HepG2 (cell line): ENCODE data around the gene ZFHX3. TPM values are rescaled to one million over a fixed set of nuclear protein-coding genes. Genes with fewer than 3 reads are reported as not detected.

Experiments
- ATAC-seq: fragments of 200-7000 bp; cut with Tn5 transposase; 3 replicates; pipeline ENCODE4 v1.9.1; 2020; ENCODE audit warnings: mild to moderate bottlenecking, moderate library complexity
- BruUV-seq: library from RNA; stranded (reverse); fragments of 400-500 nt; replicated peaks from 2 replicates; lab custom pipeline; 2021; lab: Mats Ljungman, UMichigan
- CTCF ChIA-PET: fragments of 300-600 bp; formaldehyde crosslinking; extraction: SDS; loops from one replicate; lab custom pipeline; 2021; ENCODE audit warnings: low total read pairs, inconsistent platforms, low intra/inter-chr PET ratio; lab: Yijun Ruan, JAX
- POLR2A ChIA-PET: fragments of 350-600 bp; sonication (Branson Sonifier 250); formaldehyde crosslinking; loops from one replicate; lab custom pipeline; 2020; ENCODE audit warnings: antibody characterized with exemption, inconsistent platforms; lab: Yijun Ruan, JAX
- DNase-seq: peaks from one replicate; pipeline ENCODE4 v3.0.0-alpha.2; 2015; ENCODE audit warnings: low spot score
- FAIRE-seq: peaks from 3 replicates; lab custom pipeline; 2011; peaks lifted over from hg19 to GRCh38; lab: Jason Lieb, UNC
- H2AFZ ChIP-seq: one replicate; pipeline ENCODE4 v1.6.1; 2011; ENCODE audit warnings: low read length, inconsistent platforms
- H3K27ac ChIP-seq: fragments of 300-600 bp; 3 replicates; pipeline ENCODE4 v1.8.0; 2011; ENCODE audit warnings: mixed run types, mild to moderate bottlenecking, mixed read lengths, low read length, inconsistent platforms; ENCODE audit not compliant: insufficient read depth; ENCODE audit errors: extremely low read length
- H3K27me3 ChIP-seq, 2 experiments: fragments of 200-600 bp in 1 of 2; 2 replicates in 1 of 2; 3 replicates in 1 of 2; pipeline versions ENCODE4 v1.6.0 to v1.8.0; 2011; ENCODE audit warnings: low read length in 2 of 2, mild to moderate bottlenecking in 2 of 2, moderate library complexity in 2 of 2, inconsistent platforms in 1 of 2; ENCODE audit not compliant: insufficient read depth in 2 of 2, control insufficient read depth in 1 of 2
- H3K36me3 ChIP-seq, 2 experiments: fragments of 200-600 bp in 1 of 2; replicated peaks in 1 of 2; 2 replicates in 1 of 2; 3 replicates in 1 of 2; pipeline versions ENCODE4 v1.5.1 to v1.8.0; 2011; ENCODE audit warnings: low read length in 2 of 2, inconsistent platforms in 1 of 2; ENCODE audit not compliant: insufficient read depth in 2 of 2, control insufficient read depth in 1 of 2
- H3K4me1 ChIP-seq: 2 replicates; pipeline ENCODE4 v1.5.1; 2012; ENCODE audit warnings: low read length, inconsistent platforms; ENCODE audit not compliant: insufficient read depth
- H3K4me2 ChIP-seq: 2 replicates; pipeline ENCODE4 v1.6.0; 2011; ENCODE audit warnings: low read depth, low read length, inconsistent platforms
- H3K4me3 ChIP-seq, 3 experiments: fragments of 200-600 bp in 1 of 3; sonication (generic), shearing (Covaris generic) in 1 of 3; replicated peaks in 1 of 3; 2 replicates each; pipeline ENCODE4 v1.5.1; 2011 to 2016; ENCODE audit warnings: low read length in 3 of 3, inconsistent platforms in 2 of 3, low read depth in 2 of 3, mild to moderate bottlenecking in 2 of 3, control low read depth in 1 of 3, mixed read lengths in 1 of 3; ENCODE audit not compliant: insufficient read depth in 1 of 3
- H3K79me2 ChIP-seq: one replicate; pipeline ENCODE4 v1.6.1; 2011; ENCODE audit warnings: low read length, inconsistent platforms; ENCODE audit not compliant: insufficient read depth
- H3K9ac ChIP-seq: 2 replicates; pipeline ENCODE4 v1.6.0; 2011; ENCODE audit warnings: mild to moderate bottlenecking, low read depth, low read length, inconsistent platforms; ENCODE audit not compliant: insufficient read depth
- H3K9me3 ChIP-seq: 2 replicates; pipeline ENCODE4 v1.5.1; 2012; ENCODE audit warnings: mild to moderate bottlenecking, low read length
- H4K20me1 ChIP-seq: 2 replicates; pipeline ENCODE4 v1.6.0; 2011; ENCODE audit warnings: inconsistent platforms, mild to moderate bottlenecking, low read length, moderate library complexity; ENCODE audit not compliant: insufficient read depth
- CHD2 ChIP-seq: IDR thresholded peaks from 2 replicates; pipeline ENCODE4 v1.6.1; 2011; ENCODE audit warnings: low read depth, low read length, improper control_type of control experiment
- RFX5 ChIP-seq: IDR thresholded peaks from 2 replicates; pipeline ENCODE4 v1.6.1; 2011; ENCODE audit warnings: low read depth, low read length, improper control_type of control experiment
- SNAPC2 ChIP-seq: sonication (generic); formaldehyde crosslinking; IDR thresholded peaks from 2 replicates; pipeline ENCODE4 v1.8.1; 2022; ENCODE audit warnings: mild to moderate bottlenecking, missing genetic modification reagents
- U2AF1 ChIP-seq: fragments of 200-400 bp; formaldehyde crosslinking; optimal IDR thresholded peaks from 2 replicates; pipeline ENCODE3; 2017; ENCODE audit warnings: mild to moderate bottlenecking, low read depth, low read length
- ZNF138 ChIP-seq: sonication (generic); formaldehyde crosslinking; IDR thresholded peaks from 2 replicates; pipeline ENCODE4 v1.5.0; 2020; ENCODE audit warnings: mild to moderate bottlenecking, low read depth, missing genetic modification reagents
- ZNF253 ChIP-seq: sonication (generic); formaldehyde crosslinking; IDR thresholded peaks from 2 replicates; pipeline ENCODE4 v1.8.0; 2022; ENCODE audit warnings: mild to moderate bottlenecking, missing genetic modification reagents, borderline replicate concordance
- ZNF292 ChIP-seq: sonication (generic); formaldehyde crosslinking; IDR thresholded peaks from 2 replicates; pipeline ENCODE4 v1.8.1; 2022; ENCODE audit warnings: mild to moderate bottlenecking, low read depth, missing genetic modification reagents, borderline replicate concordance
- ZNF788 ChIP-seq: sonication (generic); formaldehyde crosslinking; IDR thresholded peaks from 2 replicates; pipeline ENCODE4 v1.5.0; 2020; ENCODE audit warnings: mild to moderate bottlenecking, missing genetic modification reagents, borderline replicate concordance
- WGBS: methylation state at CpG from one replicate; pipeline ENCODE4 v1.1.6; 2017; ENCODE audit warnings: low lambda C conversion rate; 5-methylcytosine and 5-hydroxymethylcytosine counted together
- in situ Hi-C: cut with HindIII; loops from 2 replicates; pipeline ENCODE4 v1.10.0; 2017; ENCODE audit warnings: low pct_unique_long_range_greater_than_20kb; ENCODE audit not compliant: extremely low pct_ligation_motif_present
- intact Hi-C: fragments of 100-400 bp; cut with micrococcal nuclease; formaldehyde crosslinking; loops from one replicate; pipeline ENCODE4 v1.10.0; 2022; ENCODE audit not compliant: unreplicated experiment
- polyA plus RNA-seq, 8 experiments: library from polyadenylated mRNA; depleted of rRNA in 3 of 8; stranded (reverse) in 7 of 8; unstranded in 1 of 8; fragments of >200 nt; fragmentation: Illumina TruSeq in 4 of 8; extraction: Trizol in 4 of 8; gene quantifications; 2 replicates each; pipeline versions ENCODE4 v1.2.1 to v1.2.3, GENCODE V29; 2011 to 2016; ENCODE audit warnings: low read depth in 4 of 8, missing spikeins in 1 of 8, mixed read lengths in 1 of 8; ENCODE audit not compliant: insufficient read depth in 1 of 8
- total RNA-seq, 5 experiments: library from RNA; depleted of rRNA; stranded (reverse); fragments of >200 nt; fragmentation: Illumina TruSeq; extraction: Trizol; gene quantifications; 2 replicates each; pipeline ENCODE4 v1.2.3, GENCODE V29; 2016; ENCODE audit warnings: low read depth in 1 of 5
- TF ChIP-seq, protein P1 (sequence below): sonication (generic); formaldehyde crosslinking; IDR thresholded peaks from 2 replicates; pipeline ENCODE4 v1.5.1; 2020; ENCODE audit warnings: missing genetic modification reagents, mild to moderate bottlenecking, borderline replicate concordance
- TF ChIP-seq, protein P2 (sequence below): sonication (generic); formaldehyde crosslinking; IDR thresholded peaks from 2 replicates; pipeline ENCODE4 v1.4.0; 2020; ENCODE audit warnings: missing genetic modification reagents; ENCODE audit errors: not compliant biosample characterization
- TF ChIP-seq, protein P3 (sequence below): sonication (generic); formaldehyde crosslinking; IDR thresholded peaks from 2 replicates; pipeline ENCODE4 v1.8.0; 2022; ENCODE audit warnings: mild to moderate bottlenecking, missing genetic modification reagents
- TF ChIP-seq, protein P4 (sequence below): IDR thresholded peaks from 2 replicates; pipeline ENCODE4 v1.6.1; 2012; ENCODE audit warnings: low read length, improper control_type of control experiment

ZFHX3 gene
- total and polyA plus RNA-seq, 2 of the 13 experiments (the other 11 are each of a cell fraction or from before 2014, with no cell fraction given), result 5.0 to 6.0 TPM

DNA sequence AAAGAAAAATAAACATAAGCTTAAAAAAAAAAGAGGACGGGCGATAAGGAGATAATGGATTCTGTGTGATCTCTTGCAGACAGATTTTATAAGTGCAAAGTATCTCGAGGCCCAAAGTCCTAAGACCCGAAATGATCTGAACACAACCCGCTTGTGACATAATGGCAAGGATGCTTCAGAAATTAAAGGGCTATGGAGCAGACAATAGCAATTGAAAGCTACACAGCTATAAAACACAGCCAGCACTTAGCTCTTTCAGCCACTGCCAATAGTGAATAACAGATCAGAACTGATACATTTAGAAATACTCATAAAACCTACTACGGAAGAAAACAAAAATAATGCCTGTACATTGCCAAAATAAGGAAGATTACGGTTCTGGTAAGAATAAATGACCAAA, 117.5 kb downstream of the ZFHX3 start:
- intact Hi-C loops, result no loop called here
- in situ Hi-C loops, result no loop called here
- 88% methylated on average over 7 of the region's 7 CpGs for WGBS
- Histone ChIP-seq H3K4me3 (no peak overlapping the region), H4K20me1 (peaks cover 3% of the 10 kb centered on the region; the same call in 1 of the 2 replicates), H3K4me2 (no peak overlapping the region), H3K27ac (peak overlapping the region; percentile 76), H3K4me1 (peaks cover 93% of the 10 kb centered on the region), H3K36me3 (peaks cover 0 to 2% of the 10 kb centered on the region in 2 experiments; a peak in 1 of 5 replicates), H3K9me3 (no peaks in the 10 kb centered on the region), H2AFZ (no peak overlapping the region), H3K79me2 (peaks cover 70% of the 10 kb centered on the region), H3K9ac (no peak overlapping the region), H3K27me3 (no peaks in the 10 kb centered on the region)
- BruUV-seq, result no TSS peak
- FAIRE-seq, result no peak
- ATAC-seq, result no peak
- POLR2A ChIA-PET, result no interaction called here
- DNase-seq, result no peak
- CTCF ChIA-PET, result no interaction called here
- no peak for TF ChIP-seq RFX5
- TF ChIP-seq CHD2, result no peak
- TF ChIP-seq U2AF1, result no peak
- TF ChIP-seq SNAPC2 (CRISPR knock-in tag), result no peak
- TF ChIP-seq, protein P1, sequence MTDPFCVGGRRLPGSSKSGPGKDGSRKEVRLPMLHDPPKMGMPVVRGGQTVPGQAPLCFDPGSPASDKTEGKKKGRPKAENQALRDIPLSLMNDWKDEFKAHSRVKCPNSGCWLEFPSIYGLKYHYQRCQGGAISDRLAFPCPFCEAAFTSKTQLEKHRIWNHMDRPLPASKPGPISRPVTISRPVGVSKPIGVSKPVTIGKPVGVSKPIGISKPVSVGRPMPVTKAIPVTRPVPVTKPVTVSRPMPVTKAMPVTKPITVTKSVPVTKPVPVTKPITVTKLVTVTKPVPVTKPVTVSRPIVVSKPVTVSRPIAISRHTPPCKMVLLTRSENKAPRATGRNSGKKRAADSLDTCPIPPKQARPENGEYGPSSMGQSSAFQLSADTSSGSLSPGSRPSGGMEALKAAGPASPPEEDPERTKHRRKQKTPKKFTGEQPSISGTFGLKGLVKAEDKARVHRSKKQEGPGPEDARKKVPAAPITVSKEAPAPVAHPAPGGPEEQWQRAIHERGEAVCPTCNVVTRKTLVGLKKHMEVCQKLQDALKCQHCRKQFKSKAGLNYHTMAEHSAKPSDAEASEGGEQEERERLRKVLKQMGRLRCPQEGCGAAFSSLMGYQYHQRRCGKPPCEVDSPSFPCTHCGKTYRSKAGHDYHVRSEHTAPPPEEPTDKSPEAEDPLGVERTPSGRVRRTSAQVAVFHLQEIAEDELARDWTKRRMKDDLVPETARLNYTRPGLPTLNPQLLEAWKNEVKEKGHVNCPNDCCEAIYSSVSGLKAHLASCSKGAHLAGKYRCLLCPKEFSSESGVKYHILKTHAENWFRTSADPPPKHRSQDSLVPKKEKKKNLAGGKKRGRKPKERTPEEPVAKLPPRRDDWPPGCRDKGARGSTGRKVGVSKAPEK, result no peak
- TF ChIP-seq, protein P2, sequence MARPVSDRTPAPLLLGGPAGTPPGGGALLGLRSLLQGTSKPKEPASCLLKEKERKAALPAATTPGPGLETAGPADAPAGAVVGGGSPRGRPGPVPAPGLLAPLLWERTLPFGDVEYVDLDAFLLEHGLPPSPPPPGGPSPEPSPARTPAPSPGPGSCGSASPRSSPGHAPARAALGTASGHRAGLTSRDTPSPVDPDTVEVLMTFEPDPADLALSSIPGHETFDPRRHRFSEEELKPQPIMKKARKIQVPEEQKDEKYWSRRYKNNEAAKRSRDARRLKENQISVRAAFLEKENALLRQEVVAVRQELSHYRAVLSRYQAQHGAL, result no peak
- no peak for TF ChIP-seq ZNF788
- TF ChIP-seq, protein P3, sequence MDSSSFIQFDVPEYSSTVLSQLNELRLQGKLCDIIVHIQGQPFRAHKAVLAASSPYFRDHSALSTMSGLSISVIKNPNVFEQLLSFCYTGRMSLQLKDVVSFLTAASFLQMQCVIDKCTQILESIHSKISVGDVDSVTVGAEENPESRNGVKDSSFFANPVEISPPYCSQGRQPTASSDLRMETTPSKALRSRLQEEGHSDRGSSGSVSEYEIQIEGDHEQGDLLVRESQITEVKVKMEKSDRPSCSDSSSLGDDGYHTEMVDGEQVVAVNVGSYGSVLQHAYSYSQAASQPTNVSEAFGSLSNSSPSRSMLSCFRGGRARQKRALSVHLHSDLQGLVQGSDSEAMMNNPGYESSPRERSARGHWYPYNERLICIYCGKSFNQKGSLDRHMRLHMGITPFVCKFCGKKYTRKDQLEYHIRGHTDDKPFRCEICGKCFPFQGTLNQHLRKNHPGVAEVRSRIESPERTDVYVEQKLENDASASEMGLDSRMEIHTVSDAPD (CRISPR knock-in tag), result no peak
- TF ChIP-seq, protein P4, sequence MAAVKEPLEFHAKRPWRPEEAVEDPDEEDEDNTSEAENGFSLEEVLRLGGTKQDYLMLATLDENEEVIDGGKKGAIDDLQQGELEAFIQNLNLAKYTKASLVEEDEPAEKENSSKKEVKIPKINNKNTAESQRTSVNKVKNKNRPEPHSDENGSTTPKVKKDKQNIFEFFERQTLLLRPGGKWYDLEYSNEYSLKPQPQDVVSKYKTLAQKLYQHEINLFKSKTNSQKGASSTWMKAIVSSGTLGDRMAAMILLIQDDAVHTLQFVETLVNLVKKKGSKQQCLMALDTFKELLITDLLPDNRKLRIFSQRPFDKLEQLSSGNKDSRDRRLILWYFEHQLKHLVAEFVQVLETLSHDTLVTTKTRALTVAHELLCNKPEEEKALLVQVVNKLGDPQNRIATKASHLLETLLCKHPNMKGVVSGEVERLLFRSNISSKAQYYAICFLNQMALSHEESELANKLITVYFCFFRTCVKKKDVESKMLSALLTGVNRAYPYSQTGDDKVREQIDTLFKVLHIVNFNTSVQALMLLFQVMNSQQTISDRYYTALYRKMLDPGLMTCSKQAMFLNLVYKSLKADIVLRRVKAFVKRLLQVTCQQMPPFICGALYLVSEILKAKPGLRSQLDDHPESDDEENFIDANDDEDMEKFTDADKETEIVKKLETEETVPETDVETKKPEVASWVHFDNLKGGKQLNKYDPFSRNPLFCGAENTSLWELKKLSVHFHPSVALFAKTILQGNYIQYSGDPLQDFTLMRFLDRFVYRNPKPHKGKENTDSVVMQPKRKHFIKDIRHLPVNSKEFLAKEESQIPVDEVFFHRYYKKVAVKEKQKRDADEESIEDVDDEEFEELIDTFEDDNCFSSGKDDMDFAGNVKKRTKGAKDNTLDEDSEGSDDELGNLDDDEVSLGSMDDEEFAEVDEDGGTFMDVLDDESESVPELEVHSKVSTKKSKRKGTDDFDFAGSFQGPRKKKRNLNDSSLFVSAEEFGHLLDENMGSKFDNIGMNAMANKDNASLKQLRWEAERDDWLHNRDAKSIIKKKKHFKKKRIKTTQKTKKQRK, result no peak
- TF ChIP-seq ZNF292 (CRISPR knock-in tag), result no peak
- no peak for TF ChIP-seq ZNF138
- TF ChIP-seq ZNF253, result no peak
